Measurements from ENCODE around the gene ANK2.

GRCh38 chr4:113069212-113069892 is 19.9 kb downstream of the ANK2 start:
- TF ChIP-seq CTCF (IDR thresholded peaks at IDR 0.05) (no peak), EZH2phosphoT487 (IDR thresholded peaks at IDR 0.05) (no peak), EZH2 (IDR thresholded peaks at IDR 0.05) (no peak)
